Body of pancreas (tissue), 4 donors: ENCODE results near the gene F10. TPM values are rescaled to one million over a fixed set of nuclear protein-coding genes. Genes with fewer than 3 reads are reported as not detected.

Experiments used
- ATAC-seq: fragments of 150-250 bp; one replicate; pipeline ENCODE4 v1.9.1; 2016
- DNase-seq, 4 donors: peaks; one replicate each; pipeline ENCODE4 v3.0.0-alpha.2; 2019
- H3K27ac ChIP-seq, 4 donors: fragments of 200-600 bp; sonication (generic); 1 replicate in 3 of 4; 2 replicates in 1 of 4; pipeline versions ENCODE4 v1.5.1 to v1.6.1; 2016 to 2019; ENCODE audit warnings: mild to moderate bottlenecking in 1 of 4, mixed read lengths in 1 of 4, moderate library complexity in 1 of 4
- H3K27me3 ChIP-seq, 2 donors: fragments of 200-600 bp; sonication (generic); one replicate each; pipeline ENCODE4 v1.6.0; 2016; ENCODE audit warnings: mild to moderate bottlenecking in 1 of 2
- H3K36me3 ChIP-seq, 2 donors: fragments of 200-600 bp; sonication (generic); replicated peaks in 1 of 2; 2 replicates each; pipeline ENCODE4 v1.5.1; 2016; ENCODE audit warnings: low read depth in 2 of 2; ENCODE audit not compliant: insufficient read depth in 1 of 2
- H3K4me1 ChIP-seq: fragments of 200-600 bp; sonication (generic); one replicate; pipeline ENCODE4 v1.6.0; 2016
- H3K4me3 ChIP-seq, 2 donors: fragments of 200-600 bp; sonication (generic); 1 replicate in 1 of 2; 2 replicates in 1 of 2; pipeline ENCODE4 v1.5.1; 2016 to 2019
- H3K9me3 ChIP-seq, 3 donors: fragments of 200-600 bp; sonication (generic); 1 replicate in 2 of 3; 2 replicates in 1 of 3; pipeline ENCODE4 v1.5.1; 2016
- CTCF ChIP-seq, 7 experiments: fragments of 450-650 bp in 4 of 7; fragments of 200-600 bp in 3 of 7; sonication (generic) in 3 of 7; IDR thresholded peaks; one replicate each; pipeline ENCODE4 v1.5.1; 2016 to 2019; ENCODE audit warnings: antibody characterized with exemption in 7 of 7
- POLR2A ChIP-seq, 3 donors: fragments of 450-650 bp; IDR thresholded peaks; one replicate each; pipeline ENCODE4 v1.6.1; 2016; ENCODE audit warnings: antibody characterized with exemption in 3 of 3, mild to moderate bottlenecking in 2 of 3
- WGBS, 2 donors: methylation state at CpG; one replicate each; pipeline ENCODE4 v1.1.5; 2017; 5-methylcytosine and 5-hydroxymethylcytosine counted together
- intact Hi-C: fragments of 100-400 bp; cut with DNase I; formaldehyde crosslinking; loops from one replicate; pipeline ENCODE4 v1.15.1; 2023
- total RNA-seq, 2 donors: library from RNA; depleted of rRNA; stranded (reverse); fragments of >200 nt; gene quantifications; one replicate each; pipeline ENCODE4 v1.1.0, GENCODE V29; 2016

Gene F10
- total RNA-seq, 2 donors from 2014 or later: 2.3 to 6.7 TPM

GRCh38 chr13:113152691-113152983 is 30.0 kb downstream of the F10 start:
- WGBS, 2 donors: 65 to 82% methylated on average over 2 of the region's 2 CpGs
- intact Hi-C loops: no loop called here
- H3K36me3 ChIP-seq: no peaks in the 10 kb centered on the region
- TF ChIP-seq POLR2A (IDR thresholded peaks at IDR 0.05) (no peak), CTCF (IDR thresholded peaks at IDR 0.05) (no peak)
- H3K9me3 ChIP-seq: no peaks in the 10 kb centered on the region
- no peaks in the 10 kb centered on the region for H3K27me3 ChIP-seq
- DNase-seq (no peak), ATAC-seq (no peak)
- H3K4me1 ChIP-seq: peaks cover 16% of the 10 kb centered on the region
- H3K4me3 ChIP-seq: no peak overlapping the region
- no peak overlapping the region for H3K27ac ChIP-seq

GRCh38 chr13:113152984-113153809 is 30.6 kb downstream of the F10 start:
- peak; percentile 61 for ATAC-seq
- Histone ChIP-seq H3K36me3 (no peaks in the 10 kb centered on the region), H3K4me3 (peak overlapping the region in 1 of 2 donors; percentile 19), H3K9me3 (no peaks in the 10 kb centered on the region), H3K27ac (peak overlapping the region; percentile 60 to 89 (median 86)), H3K27me3 (no peaks in the 10 kb centered on the region), H3K4me1 (peaks cover 16% of the 10 kb centered on the region)
- intact Hi-C loops: no loop called here
- 22 to 37% methylated on average over 29 to 56 of the region's 60 CpGs for WGBS, 2 donors
- TF ChIP-seq POLR2A (IDR thresholded peaks at IDR 0.05): no peak
- no peak for TF ChIP-seq CTCF (IDR thresholded peaks at IDR 0.05)
- DNase-seq: peak; percentile 53 to 62 (median 61)

- intact Hi-C loops: no loop called here
Measured at GRCh38 chr13:113153810-113154748, 31.5 kb downstream of the F10 start.

GRCh38 chr13:113155201-113155600 is 32.6 kb downstream of the F10 start:
- Histone ChIP-seq H3K36me3 (no peaks in the 10 kb centered on the region), H3K27me3 (no peaks in the 10 kb centered on the region), H3K27ac (no peak overlapping the region), H3K4me3 (no peak overlapping the region), H3K4me1 (peaks cover 16% of the 10 kb centered on the region), H3K9me3 (no peaks in the 10 kb centered on the region)
- intact Hi-C loops: no loop called here
- WGBS, 2 donors: 84 to 88% methylated on average over 3 of the region's 3 CpGs
- no peak for DNase-seq
- TF ChIP-seq CTCF (IDR thresholded peaks at IDR 0.05) (no peak), POLR2A (IDR thresholded peaks at IDR 0.05) (no peak)
- ATAC-seq: no peak

More at GRCh38 chr13:113153810-113154748, 31.5 kb downstream of the F10 start:
- Histone ChIP-seq H3K27ac (peak overlapping the region; percentile 60 to 89 (median 86)), H3K27me3 (no peaks in the 10 kb centered on the region), H3K4me3 (peak overlapping the region in 1 of 2 donors; percentile 19), H3K9me3 (no peaks in the 10 kb centered on the region), H3K36me3 (no peaks in the 10 kb centered on the region), H3K4me1 (peaks cover 16% of the 10 kb centered on the region)
- no peak for TF ChIP-seq CTCF (IDR thresholded peaks at IDR 0.05)
- peak; percentile 22 to 78 (median 71) for TF ChIP-seq POLR2A (IDR thresholded peaks at IDR 0.05)
- peak; percentile 81 to 91 (median 82) for DNase-seq
- WGBS, 2 donors: 3 to 8% methylated on average over 24 to 27 of the region's 76 CpGs
- ATAC-seq: peak; percentile 80
